ENCODE results near the gene DUOXA1. TPM values are rescaled to one million over a fixed set of nuclear protein-coding genes. Genes with fewer than 3 reads are reported as not detected.

Gene DUOXA1
- total RNA-seq, 4 donors from 2014 or later: 1.1 to 7.5 (median 1.9) TPM

DNA sequence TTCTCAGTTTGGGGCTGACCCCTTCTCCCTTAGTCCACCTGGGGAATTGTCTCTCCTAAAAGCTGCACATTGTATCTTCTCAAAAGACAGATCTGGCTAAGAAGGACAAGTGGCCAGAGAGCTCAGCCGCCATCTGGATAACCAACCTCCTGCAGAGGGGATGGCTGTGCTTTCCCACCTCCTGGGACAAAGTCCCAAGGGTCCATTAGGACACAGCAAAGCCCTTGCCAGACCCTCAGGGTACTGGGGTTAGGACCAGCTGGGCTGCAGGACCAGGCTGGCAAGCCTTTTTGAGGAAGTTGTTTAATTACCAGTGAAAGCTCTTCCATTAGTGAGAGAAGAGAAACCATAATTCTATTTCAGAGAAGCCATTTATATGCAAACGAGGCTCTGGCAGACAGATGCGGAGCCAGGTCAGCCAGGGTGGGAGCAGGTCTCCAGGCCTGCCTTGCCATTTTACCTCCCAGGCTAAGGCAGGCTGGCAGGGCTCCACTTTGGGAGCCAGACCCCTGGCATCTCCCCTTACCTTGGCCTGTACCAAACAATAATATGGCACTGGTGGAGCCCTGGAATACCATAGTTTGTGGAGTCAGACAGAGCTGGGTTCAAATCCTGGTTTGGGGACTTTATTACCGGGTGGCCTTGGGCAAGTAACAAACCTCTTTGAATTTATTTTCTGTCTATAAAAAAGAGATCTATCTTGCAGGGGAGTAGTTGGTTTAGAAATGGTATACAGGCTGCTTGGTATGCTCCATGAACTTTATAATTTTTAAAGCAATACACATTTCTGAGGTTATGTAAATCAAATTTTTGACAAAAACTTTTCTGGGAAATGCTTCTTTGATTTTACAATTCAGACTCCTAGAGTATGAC, 40.2 kb upstream of the DUOXA1 start:
- Histone ChIP-seq H3K27ac (peak overlapping the region in 2 of 4 donors; percentile 43 to 95), H3K9me3 (no peaks in the 10 kb centered on the region), H3K36me3 (peaks cover 0 to 33% (median 0%) of the 10 kb centered on the region in 3 donors), H3K4me3 (no peak overlapping the region), H3K4me1 (peaks cover 0 to 35% (median 5%) of the 10 kb centered on the region in 4 donors), H3K27me3 (no peaks in the 10 kb centered on the region)
- 62 to 64% methylated on average over 4 of the region's 4 CpGs for WGBS, 2 donors
- no peak for DNase-seq (ENCODE audit: low spot score in 2 of 2)
- no peak for TF ChIP-seq EP300 (IDR thresholded peaks at IDR 0.05)
- TF ChIP-seq, protein P1, sequence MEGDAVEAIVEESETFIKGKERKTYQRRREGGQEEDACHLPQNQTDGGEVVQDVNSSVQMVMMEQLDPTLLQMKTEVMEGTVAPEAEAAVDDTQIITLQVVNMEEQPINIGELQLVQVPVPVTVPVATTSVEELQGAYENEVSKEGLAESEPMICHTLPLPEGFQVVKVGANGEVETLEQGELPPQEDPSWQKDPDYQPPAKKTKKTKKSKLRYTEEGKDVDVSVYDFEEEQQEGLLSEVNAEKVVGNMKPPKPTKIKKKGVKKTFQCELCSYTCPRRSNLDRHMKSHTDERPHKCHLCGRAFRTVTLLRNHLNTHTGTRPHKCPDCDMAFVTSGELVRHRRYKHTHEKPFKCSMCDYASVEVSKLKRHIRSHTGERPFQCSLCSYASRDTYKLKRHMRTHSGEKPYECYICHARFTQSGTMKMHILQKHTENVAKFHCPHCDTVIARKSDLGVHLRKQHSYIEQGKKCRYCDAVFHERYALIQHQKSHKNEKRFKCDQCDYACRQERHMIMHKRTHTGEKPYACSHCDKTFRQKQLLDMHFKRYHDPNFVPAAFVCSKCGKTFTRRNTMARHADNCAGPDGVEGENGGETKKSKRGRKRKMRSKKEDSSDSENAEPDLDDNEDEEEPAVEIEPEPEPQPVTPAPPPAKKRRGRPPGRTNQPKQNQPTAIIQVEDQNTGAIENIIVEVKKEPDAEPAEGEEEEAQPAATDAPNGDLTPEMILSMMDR (IDR thresholded peaks at IDR 0.05): no peak
- no peak for TF ChIP-seq POLR2A (IDR thresholded peaks at IDR 0.05)

DNA sequence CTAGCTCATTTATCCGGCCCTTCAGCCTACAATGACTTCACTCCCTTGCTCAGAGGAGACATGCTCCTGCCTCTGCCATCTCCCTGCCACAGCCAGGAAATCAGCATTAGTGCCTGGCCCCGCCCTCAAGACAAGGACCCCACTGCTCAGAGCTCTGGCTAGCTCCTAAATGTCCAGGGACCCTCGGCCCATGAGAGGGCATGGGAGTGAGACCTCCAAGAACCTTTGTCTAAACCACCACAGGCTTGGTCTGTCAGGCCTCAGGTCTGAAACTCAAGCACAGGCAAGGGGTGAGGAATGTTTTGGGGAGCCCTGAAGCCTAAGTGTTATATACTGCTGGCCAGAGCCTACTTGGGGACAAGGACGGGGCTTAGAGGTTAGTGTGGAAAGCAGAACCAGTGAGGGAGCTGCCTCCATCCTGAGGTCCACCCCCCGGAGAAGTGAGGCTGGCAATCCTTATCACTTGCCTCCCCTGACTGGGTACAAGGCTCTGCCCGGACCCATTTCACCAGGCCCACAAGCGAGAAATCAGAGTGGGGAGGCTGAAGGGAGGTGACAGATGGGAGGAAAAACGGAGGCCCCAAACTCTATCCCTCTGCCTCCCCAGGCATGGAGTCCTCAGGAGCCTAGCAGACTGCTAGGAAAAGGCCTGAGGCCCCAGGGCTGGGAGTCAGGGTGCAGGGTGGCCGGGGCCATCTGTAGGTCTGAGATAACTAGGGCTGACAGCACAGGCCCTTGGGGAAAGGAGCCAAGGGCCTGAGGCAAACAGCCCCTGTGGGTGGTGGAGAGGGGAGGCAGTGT, 39.3 kb upstream of the DUOXA1 start:
- 86 to 88% methylated on average over 9 of the region's 9 CpGs for WGBS, 2 donors
- Histone ChIP-seq H3K36me3 (peaks cover 0 to 24% (median 0%) of the 10 kb centered on the region in 3 donors), H3K9me3 (no peaks in the 10 kb centered on the region), H3K27ac (peak overlapping the region in 2 of 4 donors; percentile 95 to 99), H3K4me1 (peaks cover 0 to 35% (median 5%) of the 10 kb centered on the region in 4 donors), H3K4me3 (no peak overlapping the region), H3K27me3 (no peaks in the 10 kb centered on the region)
- no peak for DNase-seq (ENCODE audit: low spot score in 2 of 2)
- TF ChIP-seq, protein P1 (IDR thresholded peaks at IDR 0.05): no peak
- TF ChIP-seq POLR2A (IDR thresholded peaks at IDR 0.05) (no peak), EP300 (IDR thresholded peaks at IDR 0.05) (no peak)

DNA sequence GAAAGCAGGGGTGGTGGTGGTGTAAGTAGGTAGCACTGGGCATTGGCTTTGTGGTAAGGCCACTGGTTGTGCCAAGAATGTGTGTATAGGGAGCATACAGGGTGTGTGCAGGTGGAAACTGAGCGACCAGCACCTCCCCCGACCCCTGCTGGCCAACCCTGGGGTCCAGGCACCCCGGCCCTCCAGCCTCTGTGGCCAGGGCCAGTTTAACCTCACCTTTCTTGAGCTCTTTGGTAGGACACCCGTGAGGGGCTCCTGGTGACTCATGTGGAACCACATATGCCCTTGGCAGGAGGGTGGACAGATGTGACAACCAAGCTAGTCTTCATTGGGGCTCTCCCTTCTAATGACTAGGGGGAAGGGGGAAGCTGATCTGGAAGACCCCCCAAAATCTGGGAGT, 38.6 kb upstream of the DUOXA1 start:
- Histone ChIP-seq H3K27me3 (no peaks in the 10 kb centered on the region), H3K9me3 (no peaks in the 10 kb centered on the region), H3K36me3 (peaks cover 0 to 17% (median 0%) of the 10 kb centered on the region in 3 donors), H3K4me1 (peaks cover 0 to 38% (median 5%) of the 10 kb centered on the region in 4 donors), H3K4me3 (no peak overlapping the region), H3K27ac (peak overlapping the region in 2 of 4 donors; percentile 95 to 99)
- TF ChIP-seq POLR2A (IDR thresholded peaks at IDR 0.05) (no peak), EP300 (IDR thresholded peaks at IDR 0.05) (no peak)
- TF ChIP-seq, protein P1 (IDR thresholded peaks at IDR 0.05): no peak
- no peak for DNase-seq (ENCODE audit: low spot score in 2 of 2)
- WGBS, 2 donors: 96% methylated on average over 4 of the region's 4 CpGs; no CpG with 5 or more reads in 1 of the 2 donors

DNA sequence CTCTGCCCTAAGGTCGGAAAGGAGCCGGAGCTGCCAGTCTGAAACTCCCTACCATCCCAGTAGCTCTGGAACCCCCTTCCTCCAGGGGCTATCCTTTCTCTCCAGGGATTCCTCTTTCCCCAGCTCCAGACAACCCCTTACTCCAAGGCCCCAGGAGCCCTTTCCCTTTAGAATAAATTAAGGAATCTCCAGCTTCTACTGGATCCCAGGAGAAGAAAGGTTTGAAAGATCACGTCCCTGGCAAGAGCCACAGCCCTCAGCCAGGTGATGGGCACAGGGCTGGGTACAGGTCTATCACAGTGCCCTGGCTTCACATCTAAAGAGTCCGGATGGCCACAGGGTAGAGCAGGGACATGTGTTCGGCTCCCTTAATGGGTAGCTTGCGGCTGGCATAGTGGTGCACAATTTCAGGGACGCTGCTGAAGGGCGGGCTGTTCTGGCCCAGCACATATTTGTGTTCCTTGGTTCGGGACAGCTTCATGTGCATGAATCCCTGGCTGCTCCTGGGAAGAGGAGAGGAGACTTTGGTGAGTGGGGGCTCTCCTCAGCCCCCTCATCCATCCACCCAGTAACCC, 38.0 kb upstream of the DUOXA1 start:
- no peak for DNase-seq (ENCODE audit: low spot score in 2 of 2)
- no peak for TF ChIP-seq POLR2A (IDR thresholded peaks at IDR 0.05)
- TF ChIP-seq, protein P1 (IDR thresholded peaks at IDR 0.05): no peak
- no peak for TF ChIP-seq EP300 (IDR thresholded peaks at IDR 0.05)
- Histone ChIP-seq H3K27ac (peak overlapping the region; percentile 92 to 99 (median 97)), H3K9me3 (no peaks in the 10 kb centered on the region), H3K4me3 (peak overlapping the region in 3 of 4 donors; percentile 50 to 81 (median 64)), H3K36me3 (peaks cover 0 to 11% (median 0%) of the 10 kb centered on the region in 3 donors), H3K27me3 (no peaks in the 10 kb centered on the region), H3K4me1 (peaks cover 0 to 44% (median 9%) of the 10 kb centered on the region in 4 donors)
- 57 to 64% methylated on average over 9 of the region's 9 CpGs for WGBS, 2 donors

Data from tibial nerve (tissue), 4 donors.